ENCODE data around the gene SLC9A1. TPM values are rescaled to one million over a fixed set of nuclear protein-coding genes. Genes with fewer than 3 reads are reported as not detected.
A peak's percentile ranks its signal among the peaks of the same experiment; 100 is the strongest.

The SLC9A1 gene
- total RNA-seq, 1 experiment from 2014 or later = 5.2 TPM

DNA sequence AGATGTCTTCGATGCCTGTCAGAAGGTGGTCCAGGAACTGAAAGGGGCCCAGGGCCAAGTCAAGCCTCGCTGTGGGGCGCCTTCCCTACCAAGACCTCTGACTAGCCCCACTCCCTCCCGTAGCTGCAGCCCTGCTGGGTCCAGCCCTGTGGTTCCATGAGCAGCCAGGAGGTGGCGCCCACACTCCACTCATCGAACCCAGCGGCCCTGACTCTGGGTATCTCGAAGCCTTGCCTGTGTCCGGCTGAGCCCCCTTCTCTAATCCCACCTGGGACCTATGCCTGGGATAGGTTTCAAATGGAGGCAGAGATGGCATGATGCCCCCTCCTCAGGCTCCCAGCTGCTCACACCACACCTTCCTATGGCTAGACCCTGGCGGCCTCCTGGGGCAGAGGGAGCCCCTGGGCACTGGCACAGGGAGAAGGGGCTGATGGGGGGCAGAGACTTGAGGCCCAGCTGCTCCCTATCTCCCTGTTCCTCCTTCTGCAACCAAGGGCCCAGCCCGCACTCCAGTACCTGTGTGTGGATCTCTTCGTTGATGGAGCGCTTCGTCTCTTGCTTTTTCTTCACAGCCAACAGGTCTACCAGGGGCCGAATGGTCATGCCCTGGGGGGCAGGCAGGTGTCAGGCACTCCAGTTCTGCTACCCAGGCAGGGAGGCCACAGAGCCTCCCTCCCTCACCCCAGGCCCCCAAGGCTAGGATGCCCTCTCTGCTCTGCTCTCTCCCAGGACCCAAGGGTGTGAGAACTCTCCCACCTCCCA is 52.0 kb downstream of the SLC9A1 start:
- DNase-seq (ENCODE audit: low spot score) = peak; percentile 55

DNA sequence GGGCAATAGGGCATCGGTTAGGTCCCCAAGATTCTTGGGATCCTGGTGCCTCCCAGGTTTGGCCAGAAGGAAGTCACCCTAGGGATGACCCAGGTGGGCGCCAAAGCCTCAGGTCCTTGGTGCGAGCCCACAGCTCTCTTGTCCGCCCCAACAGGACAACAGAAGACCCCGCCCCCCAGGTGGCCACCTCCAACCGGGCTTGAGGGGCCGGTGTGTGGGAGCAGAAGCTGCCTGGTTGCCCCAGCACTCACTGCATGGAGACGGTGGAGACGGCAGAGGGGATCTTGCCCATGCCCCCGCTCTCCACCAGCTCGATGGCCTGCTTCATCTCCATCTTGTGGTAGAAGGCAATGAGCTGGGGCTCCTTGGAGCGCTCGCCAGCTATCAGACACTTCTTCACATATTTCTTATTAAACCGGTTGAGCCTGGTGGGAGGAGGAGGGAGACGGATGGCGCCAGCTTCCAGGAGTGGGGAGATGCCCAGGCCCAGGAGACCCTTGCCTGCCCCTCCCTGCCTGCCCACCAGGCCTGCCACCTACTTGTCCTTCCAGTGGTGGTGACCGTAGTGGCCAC is 52.7 kb downstream of the SLC9A1 start:
- DNase-seq (ENCODE audit: low spot score) = no peak

DNA sequence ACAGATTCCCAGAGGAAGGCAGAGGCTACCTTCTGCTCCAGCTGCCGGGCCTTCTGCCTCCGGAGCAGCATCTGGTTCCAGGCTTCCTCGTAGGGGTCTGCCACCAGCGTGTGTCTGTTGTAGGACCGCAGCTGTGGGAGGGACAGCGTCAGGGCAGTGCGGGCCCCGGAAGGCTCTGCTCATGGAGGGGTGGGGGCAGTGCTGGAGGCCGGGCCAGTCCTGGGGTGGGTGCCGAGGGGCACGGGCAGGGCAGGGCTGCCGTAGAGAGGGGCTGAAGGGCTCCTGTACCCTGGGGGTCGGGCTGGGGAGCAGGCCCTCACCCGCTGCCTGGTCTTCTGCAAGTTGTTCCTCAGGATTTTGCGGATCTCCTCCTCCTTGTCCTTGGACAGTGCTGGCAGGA is 53.2 kb downstream of the SLC9A1 start:
- DNase-seq (ENCODE audit: low spot score) = no peak

DNA sequence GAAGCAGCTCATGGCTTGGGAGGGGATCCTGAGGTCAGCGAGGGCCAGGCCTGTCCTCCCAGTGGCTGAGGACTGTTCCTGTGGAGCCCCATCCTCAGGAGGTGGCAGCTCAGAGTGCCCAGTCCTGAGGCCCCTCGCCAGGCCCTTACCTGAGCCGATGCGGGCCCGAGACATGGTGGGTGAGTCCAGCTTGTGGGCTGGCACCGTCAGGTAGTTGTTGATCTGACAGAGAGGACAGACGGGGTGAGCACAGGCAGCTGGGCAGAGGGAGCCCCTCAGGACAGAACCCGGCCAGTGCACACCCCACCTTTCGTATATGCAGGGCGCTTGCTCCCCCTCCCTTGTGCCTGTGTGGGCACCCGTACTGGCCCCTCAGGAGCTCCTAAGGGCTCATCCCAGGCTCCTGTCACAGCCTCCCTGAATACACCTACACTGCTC is 53.9 kb downstream of the SLC9A1 start:
- no peak for DNase-seq (ENCODE audit: low spot score)

DNA sequence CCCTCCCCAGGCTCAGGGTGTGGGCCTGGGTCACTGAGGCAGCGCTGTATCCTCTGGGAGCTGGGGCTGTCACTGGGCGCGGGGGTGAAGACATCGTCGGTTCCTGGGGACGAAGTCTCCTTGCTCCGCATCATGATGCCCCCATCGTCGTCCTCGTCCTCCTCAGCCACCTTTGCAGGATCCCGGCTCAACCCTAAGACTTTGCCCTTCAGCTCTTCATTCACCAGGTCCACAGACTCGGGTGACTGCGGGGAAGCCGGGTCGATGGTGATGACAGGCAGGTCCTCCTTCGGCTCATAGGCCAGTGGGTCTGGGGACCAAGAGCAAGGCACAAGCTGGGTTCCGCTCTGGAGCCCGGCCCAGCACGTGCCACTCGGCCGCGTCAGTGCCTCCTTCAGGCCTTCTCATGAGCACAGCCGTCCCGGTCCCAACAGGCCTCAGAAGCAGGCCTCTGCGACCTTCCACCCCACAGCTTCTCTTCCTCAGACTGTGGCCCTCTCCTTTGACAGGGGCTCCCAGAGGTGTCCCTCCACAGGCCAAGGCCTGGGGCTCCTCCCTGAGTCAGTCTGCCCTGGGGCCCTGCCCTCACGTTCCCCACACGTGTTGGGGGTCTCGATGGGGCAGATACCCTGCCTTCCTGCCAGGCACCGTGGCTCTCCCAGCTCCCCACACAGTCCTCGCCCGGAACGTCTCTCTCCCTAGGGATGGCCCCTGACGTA is 54.4 kb downstream of the SLC9A1 start:
- DNase-seq (ENCODE audit: low spot score) = no peak

DNA sequence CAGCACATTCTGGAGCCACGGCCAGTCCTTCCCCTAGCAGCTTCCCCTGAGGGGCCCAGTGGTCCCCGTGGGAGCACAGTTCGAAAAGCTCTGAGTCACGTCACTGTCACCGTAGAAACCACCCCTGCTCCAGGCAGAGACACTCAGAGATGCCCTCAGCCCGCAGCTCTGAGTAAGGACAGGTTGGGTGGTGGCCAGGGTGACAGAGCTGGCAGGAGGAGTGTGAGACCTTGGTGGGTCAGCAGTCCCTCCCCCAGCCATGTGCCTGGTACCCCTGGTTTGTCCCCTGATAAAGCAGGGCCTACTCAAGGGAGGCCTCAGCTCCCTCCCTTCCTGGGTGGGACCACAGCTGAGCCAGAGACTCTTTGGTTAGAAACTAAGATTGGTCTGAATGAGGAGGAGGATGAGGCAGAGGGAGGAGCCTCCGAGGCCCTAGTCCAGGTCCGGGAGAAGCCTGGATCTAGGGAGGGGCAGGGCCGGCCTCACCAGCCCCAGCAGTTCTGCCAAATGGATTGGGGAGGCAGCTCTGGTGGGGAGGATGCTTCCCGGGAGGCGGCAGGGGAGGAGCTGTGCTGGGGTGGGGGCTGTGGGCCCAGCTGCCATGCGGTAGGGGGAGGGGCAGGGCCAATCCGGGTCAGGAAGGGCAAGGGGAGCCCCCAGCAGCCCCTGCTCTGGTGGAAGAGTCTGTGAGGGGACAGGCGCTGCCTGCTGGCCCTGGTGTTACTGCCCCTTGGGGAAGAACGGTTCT is 55.2 kb downstream of the SLC9A1 start:
- peak; percentile 86 for DNase-seq (ENCODE audit: low spot score)

DNA sequence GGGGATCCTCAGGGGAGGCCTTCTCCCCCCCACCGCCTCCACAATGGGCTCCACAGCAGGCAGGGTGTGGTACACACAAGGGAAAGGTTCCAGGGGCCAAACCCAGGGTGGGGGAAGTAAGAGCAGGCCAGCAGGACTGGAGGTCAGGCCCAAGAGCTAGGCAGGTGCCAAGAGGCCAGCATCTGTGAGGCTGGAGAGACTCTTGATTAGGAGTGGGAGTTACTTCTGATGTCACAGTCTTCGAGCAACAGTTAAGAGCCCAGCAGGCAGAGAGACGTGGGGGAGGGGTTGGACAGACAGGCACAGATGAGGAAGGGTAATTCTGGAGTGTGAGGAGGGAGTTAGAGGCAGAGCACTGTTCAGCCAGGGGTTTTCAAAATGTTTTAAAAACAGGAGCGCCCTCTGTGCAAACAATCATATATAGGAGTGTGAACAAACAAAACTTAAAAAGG is 55.8 kb downstream of the SLC9A1 start:
- peak; percentile 64 for DNase-seq (ENCODE audit: low spot score)

DNA sequence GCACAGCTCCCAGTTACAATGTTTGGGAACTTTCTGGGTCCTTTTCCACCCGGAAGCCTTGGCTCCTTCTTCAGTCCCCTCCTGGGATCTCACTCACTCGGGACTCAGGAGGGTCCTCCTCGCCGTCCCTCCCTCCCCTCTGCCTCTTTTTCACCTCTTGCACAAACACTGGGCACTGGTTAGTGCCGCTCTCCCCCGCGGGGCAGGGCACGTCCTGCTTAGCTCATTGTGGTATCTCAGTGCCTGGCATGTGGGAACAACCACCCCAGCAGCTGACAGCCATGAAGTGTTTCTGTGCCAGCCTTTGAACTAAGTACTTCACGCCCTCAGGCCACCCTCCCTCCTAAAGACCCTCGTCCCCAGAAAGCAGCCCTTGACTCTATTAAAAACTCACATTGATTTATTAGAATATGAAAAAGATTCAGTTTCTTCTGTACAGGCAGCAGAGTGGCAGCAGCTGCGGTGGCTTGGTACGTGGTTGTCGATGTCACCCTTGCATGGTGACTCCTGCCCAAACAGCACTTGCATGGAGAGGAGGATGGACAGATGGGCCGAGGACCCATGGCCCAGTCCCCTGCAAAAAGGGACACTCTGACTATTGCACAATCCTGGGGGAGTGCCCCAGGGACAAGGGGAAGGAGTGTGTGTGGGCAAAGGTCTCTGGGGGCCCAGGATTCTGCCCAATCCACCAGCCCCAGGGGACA is 56.3 kb downstream of the SLC9A1 start:
- DNase-seq (ENCODE audit: low spot score) = peak; percentile 39

DNA sequence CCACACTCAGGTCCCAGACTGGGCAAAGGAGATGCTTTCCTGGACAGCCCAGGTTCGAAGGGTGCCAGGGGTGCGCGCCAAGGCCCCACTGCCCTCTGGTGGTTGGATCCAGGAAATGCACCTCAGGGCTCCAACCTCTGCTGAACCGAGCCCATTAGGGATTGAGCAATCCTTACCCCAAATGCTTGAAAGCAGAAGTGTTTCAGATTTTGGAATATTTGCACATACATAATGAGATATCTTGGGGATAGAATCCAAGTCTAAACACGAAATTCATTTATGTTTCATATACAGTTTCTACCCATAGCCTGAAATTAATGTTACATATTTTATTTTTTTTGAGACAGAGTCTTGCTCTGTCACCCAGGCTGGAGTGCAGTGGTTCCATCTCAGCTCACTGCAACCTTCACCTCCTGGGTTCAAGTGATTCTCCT is 57.4 kb downstream of the SLC9A1 start:
- peak; percentile 67 for DNase-seq (ENCODE audit: low spot score)

DNA sequence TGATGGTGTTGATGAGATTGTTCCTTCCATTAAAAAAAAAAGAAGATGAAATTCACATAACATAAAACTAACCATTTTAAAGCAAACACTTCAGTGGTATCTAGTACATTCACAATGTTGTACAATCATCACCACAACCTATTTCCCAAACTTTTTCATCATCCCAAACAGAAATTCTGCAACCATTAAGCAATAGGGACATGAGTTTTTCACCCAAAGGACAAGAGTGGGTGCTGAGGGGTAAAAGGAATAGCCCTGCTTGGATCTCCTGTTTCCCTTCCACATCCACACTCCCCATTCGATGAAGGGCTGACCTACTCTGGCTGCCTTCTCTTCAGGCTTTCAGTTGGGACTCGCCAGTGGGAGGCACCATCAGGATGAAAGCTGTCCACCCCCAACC is 59.3 kb downstream of the SLC9A1 start:
- DNase-seq (ENCODE audit: low spot score) = no peak

DNA sequence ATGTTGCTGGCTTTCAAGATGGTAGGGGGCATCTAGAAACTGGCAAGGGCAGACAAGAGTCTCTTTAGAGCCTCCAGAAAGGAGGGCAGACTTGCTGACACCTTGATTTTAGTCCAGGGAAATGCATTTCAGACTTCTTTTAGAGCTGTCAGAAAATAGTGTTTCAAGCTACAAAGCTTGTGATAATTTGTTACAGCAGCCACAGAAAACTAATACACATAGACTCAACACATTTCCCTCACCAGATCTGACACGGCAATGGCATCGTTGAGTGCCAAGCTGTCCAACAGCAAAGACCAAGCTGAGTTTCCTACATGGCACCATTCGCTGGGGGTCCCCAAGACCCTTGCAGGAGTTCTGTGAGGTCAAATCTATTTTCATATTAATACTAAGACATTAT is 62.0 kb downstream of the SLC9A1 start:
- no peak for DNase-seq (ENCODE audit: low spot score)

DNA sequence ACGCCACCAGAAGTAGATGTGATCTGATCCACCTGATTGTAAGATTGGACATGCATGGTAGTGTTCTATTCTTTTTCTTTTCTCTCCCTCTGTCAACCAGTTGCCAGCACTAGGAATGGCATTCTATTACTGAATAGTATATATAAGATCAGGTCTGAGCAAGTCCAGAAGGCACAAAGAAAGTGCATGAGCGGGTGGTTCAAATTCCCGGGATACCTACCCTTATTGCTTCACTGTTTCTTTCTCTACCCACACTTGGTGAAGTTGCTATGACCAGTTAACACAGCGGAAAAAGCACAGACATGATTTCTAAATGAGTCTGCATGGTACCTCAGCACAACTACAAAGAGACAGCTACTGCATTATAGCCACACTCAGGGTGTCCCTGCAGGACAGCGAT is 64.0 kb downstream of the SLC9A1 start:
- DNase-seq (ENCODE audit: low spot score) = no peak

DNA sequence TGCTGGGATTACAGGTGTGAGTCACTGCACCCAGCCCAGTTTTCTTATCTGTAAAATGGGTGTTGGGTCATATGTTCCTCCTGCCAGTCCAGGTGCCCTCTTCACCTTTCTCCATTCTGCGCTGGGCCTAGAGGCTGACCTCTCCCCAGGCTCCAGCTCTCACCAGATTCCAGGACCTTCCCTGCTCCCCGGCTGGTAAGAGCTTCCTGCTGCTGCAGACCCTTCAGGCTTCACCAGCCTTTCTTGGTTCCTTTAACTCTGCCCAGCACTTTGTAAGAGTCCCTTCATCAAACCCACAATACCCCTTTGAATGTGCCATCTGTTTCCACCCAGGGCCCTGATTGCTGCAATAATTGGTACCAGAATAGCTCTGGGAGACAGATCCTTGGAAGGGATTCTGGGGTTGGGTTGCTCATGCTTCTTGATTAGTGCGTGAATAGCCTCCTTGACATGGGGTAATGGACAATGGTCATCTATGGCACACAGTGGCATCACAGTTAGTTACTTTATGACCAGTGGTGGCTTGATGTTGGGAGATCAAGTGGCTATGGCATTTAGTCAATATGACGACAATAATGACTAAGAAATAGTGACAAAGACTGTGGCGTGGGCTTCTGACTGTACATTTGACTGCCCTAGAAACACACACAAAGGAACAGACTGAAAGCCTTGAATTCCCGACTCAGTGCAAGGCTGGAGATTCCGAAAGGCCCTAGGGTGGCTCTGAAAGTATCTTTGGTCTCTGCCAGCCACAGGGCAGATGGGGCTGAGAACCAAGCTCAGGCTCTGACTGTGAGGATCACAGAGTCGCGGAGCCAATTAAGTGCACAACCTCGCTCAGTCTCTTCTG is 67.3 kb downstream of the SLC9A1 start:
- no peak for DNase-seq (ENCODE audit: low spot score)

DNA sequence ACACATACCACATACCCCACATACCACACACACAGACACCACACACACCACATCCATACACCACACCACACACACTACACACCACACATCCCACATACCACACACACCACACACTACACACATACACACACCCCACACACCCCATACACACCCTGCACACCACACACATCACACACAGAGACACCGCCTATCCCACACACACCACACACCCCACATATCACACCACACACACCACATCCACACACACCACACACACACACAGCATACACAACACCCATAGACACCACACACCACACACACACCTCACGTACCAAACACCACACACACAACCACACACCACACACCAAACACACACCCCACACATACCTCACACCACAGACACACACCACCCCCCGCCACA is 68.3 kb downstream of the SLC9A1 start:
- no peak for DNase-seq (ENCODE audit: low spot score)

DNA sequence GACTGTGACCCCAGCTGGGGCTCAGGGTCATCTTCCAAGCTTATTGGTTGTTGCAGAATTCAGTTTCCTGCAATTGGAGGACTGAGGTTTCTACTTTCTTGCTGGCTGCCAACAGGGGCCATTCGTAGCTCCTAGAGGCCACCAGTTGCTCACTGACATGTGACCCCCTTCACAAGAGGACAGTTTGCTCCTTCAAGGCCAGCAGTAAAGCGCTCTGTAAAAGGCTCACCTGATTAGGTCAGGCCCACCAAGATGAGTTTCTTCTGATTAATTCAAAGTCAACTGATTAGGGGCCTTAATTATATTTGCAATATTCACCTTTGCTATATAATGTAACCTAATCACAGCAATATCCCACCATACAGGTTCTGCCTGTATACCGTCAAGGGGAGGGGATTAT is 68.9 kb downstream of the SLC9A1 start:
- no peak for DNase-seq (ENCODE audit: low spot score)

DNA sequence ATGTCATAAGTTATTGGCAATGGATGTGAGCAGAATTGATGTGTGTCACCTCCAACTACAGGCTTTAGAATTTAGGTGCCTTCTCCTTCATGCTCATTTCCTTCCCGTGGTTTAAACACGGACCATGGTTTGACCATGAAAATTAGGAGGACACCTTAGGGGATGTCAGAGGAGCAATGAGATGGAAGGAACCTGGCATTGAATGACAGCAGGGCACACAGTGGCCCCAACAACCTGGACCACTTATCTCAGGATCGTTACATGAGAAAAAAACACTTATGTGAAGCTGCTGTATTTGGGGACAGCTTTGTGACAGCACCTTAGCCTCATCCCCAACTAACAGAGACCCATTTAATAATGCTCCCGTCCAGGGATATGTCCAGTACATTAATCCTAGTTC is 70.8 kb downstream of the SLC9A1 start:
- DNase-seq (ENCODE audit: low spot score) = no peak

DNA sequence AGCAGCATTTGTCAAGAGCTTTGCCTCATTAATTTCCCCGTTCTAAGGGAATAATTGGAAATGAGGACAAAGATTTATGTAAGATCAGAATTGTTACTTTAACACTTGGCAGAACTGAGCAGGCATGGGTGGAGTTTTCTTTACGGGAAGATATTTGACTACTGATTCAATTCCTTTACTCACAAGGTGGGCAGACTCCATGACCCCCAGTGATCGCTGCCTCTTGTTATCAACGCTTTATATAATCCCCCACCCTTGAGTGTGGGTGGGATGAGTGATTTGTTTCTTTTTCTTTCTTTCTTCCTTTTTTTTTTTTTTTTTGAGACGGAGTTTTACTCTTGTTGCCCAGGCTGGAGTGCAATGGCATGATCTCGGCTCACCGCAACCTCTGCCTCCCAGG is 77.0 kb downstream of the SLC9A1 start:
- DNase-seq (ENCODE audit: low spot score) = no peak

DNA sequence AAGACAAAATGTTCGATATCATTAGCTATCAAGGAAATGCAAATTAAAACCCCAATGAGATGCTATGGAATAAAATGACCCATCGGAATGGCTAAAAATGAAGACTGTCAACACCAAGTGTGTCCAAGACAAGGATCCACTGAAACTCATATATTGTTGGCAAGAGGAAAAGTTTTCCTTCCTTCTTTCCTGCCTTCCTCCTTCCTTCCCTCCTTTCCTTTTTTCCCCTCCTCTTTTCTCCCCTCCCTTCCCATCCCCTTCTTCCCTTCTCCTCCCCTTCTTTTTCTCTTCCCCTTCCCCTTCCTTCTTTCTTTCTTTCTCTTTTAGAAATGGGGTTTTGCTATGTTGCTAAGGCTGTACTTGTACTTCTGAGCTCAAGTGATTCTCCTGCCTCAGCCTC is 78.1 kb downstream of the SLC9A1 start:
- no peak for DNase-seq (ENCODE audit: low spot score)

DNA sequence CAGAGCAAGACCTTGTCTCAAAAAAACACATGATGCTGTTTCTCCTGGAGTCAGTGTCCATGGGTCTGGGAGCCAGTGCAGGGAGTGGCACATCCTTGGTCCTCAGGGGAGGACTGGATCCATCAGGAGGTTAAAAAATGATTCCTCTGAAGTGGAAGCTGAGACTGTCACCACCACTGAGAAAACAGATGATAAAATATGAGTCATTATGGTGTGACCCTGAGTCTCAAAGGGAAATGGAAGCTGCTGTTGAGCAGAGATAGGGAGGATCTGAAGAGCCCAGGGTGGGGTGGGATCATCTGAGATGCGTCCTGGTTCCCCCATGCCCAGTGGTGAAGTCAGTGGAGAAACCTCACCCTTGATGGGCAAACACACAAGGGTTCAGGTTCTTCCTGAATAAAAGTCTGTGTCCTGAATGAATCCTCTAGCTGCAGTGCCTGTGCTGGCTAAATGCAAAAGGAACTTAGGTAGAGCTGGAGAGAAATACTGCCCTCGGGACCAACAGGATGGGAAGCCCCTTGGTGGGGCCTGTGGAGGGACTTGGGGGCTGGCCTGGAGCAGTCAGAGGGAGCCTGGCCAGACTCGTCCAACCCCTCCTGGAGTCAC is 80.6 kb downstream of the SLC9A1 start:
- DNase-seq (ENCODE audit: low spot score) = no peak

DNA sequence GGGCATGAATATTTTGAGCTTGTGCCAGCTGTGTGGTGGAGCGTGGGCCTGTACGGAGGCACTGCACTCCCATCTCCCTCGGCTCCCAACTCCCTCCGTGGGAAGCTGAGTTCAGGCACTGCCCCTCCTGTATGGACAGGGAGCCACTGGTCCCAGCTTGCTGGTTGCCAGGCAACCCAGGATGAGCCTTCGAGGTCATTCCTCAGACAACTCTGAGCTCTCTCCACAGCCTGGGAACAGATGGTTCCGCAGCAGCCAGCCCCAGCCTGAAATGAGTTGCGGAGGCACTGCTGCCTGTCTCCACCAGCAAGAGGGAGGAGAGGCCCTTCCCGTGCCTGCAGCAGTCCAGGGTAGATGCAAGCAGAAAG is 83.9 kb downstream of the SLC9A1 start:
- DNase-seq (ENCODE audit: low spot score) = no peak

Data from H4 (cell line).